Suppressor macrophage treated with lipopolysaccharide for 1 hour (primary cell): Measurements from ENCODE around the gene ODR4.
"Not testable (repeated sequence)": the region's sequence is repeated elsewhere in the genome, so short reads cannot be mapped to it uniquely, and the experiment has no call there.

Source experiments
- DNase-seq, 3 donors: peaks; one replicate each; pipeline ENCODE4 v3.0.0-alpha.2; 2020 to 2022

ODR4 gene

DNA sequence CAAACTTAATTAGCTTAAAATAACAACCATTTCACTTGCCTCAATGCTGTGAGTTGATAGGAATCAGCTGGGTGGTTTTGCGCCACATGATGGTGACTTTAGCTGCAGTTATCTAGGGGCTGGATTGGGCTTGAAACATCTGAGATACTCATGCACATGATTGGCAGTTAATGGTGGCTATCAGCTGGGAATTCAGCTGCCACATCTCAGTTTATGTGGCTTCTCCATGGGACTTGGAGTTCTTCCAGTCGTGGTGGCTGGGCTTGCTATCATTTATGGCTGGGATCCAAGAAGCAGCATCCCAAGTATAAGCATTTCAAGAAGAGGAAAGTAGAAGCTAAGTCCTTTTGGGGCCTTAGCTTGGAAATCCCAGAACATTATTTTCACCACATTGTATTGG, 48.9 kb downstream of the ODR4 start:
- no peak for DNase-seq

DNA sequence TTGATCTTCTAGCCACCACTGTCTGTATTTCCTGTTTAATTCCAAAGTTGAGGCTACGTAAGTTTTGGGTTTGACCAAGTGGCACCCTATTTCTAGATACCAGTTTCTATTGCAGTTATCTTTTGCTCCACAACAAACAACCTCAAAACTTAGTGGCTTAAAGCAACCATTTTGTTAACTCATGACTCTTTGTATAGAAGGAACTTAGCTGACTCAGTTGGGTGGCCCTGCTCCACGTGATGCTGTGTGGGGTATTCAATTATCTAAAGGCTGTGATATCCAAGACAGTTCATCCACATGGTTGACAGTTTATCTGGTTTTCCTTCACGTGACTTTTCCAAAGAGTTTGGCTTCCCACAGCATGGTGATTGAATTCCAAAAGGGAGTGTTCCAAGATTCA, 50.5 kb downstream of the ODR4 start:
- DNase-seq: no peak

GRCh38 chr1:186429017-186429416, 53.4 kb downstream of the ODR4 start:
- peak in 2 of 3 donors; percentile 3 to 34 for DNase-seq

- no peak for DNase-seq
Measured at GRCh38 chr1:186435336-186435735, 59.7 kb downstream of the ODR4 start.

- DNase-seq: no peak
Measured at GRCh38 chr1:186438567-186438966, 62.9 kb downstream of the ODR4 start.

- no peak for DNase-seq
Measured at GRCh38 chr1:186440584-186440983, 64.9 kb downstream of the ODR4 start.

DNA sequence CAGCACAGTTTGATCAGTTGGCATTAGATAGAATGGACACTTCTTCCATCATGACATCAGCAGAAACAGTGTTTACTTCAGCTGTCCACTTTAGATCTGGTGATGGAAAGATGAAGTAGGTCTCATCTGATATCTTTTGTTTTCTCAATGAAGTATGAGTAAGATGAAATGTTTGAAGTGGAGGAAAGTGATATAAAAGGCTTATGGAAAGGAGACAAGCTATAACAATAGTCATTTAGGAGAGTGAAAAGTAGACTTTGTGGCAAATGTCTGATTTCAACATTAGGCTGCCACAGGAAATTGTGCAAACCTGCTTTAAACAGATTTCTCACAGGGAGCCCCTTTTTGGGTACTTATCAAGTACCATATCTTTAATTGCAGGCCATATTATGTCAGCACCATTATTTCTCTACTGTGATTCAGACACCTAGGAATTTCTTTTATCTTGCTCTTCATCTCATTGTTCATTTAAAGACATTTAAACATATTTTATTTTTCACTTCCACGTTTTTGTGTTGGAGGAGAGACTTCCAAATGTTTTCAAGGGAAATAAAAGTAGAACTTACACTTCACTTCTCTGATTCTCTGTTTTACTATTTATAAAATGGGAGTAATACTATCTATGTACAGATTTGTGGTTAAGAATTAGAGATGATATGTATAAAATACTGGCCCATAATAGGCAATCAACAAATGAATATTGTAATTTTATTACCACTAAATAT, 67.2 kb downstream of the ODR4 start:
- peak in 2 of 3 donors; percentile 18 to 30 for DNase-seq

DNA sequence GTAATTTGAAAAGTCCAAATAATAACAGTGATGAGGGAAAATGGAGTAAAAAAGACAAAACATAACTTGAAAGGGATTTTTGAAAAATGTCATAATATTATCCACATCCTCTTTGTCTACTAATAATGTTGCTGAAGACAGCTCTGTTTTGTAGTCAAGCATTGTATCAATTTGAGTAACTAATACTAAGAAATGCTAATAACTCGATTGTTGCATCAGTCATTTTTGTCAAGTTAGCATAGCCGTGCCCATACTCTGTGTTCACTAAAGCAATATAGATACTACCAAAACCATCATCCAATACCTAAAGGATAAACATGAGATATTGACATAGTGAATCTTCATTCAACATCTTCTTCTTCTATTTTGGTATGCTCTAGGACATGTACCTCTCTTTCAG, 68.0 kb downstream of the ODR4 start:
- DNase-seq: no peak

- no peak for DNase-seq
Measured at GRCh38 chr1:186446152-186446551, 70.5 kb downstream of the ODR4 start.

DNA sequence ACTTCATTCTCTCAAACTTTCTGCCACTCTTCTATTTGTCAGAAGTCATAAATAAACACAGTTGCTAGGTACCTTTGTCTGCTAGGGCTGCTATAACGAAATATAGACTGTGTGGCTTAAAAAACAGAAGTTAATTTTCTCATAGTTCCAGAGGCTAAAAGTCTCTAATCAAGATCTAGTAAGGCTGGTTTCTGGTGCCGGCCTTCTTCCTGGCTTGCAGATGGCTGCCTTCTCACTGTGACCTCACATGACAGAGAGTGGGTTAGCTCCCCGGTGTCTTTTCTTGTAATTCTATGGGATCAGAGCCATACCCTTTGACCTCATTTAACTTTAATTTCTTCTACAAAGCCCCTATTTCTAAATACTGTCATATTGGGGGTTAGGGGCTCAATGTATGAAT, 79.3 kb downstream of the ODR4 start:
- DNase-seq: peak in 2 of 3 donors; percentile 12 to 27

- DNase-seq: no peak
Measured at GRCh38 chr1:186456729-186457255, 81.2 kb downstream of the ODR4 start.

GRCh38 chr1:186459161-186459560, 83.5 kb downstream of the ODR4 start:
- not testable (repeated sequence) for DNase-seq

DNA sequence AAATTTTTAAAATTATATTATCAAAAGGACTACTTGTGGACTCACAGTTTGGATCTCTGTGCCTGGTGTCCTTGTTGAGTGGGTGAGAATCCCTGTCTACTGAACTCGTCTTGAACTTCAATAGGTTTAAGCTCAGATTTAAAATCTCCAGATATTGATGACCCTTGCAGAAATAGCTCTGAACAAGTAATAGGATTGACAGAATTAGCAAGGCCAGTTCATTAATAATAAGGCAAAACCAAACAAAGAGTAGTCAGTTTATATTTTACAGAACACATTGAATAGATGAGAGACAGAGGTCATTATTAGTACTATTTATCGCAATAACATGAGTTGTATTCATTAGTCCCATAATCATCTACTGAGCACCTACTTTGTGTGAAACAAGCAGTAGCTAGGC, 85.4 kb downstream of the ODR4 start, which contains the start of gene PDC:
PDC (minus strand) TSS at position 101 of the 400 bp plus-strand sequence. CDS start 11,655 bp downstream, outside the sequence.
- no peak for DNase-seq

GRCh38 chr1:186463511-186463910, 87.9 kb downstream of the ODR4 start:
- no peak for DNase-seq

DNA sequence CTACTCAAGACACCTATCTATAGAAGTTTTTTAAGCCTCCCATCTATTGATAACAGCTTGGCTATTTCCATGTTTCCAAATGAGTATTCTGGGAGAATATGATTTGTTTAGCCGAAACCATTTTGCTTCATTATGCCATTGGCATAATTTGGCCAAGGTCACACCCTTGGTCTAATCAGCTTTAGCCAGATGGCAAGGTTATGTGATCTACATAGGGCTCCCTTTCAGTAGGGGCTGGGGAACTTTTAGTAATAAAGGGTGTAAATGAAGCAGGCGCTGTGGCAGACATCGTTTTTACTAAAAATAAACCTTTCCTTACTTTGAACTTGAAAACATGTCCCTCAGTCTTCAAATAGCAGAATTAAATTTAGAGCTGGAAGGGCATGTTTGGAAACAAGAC, 88.3 kb downstream of the ODR4 start:
- no peak for DNase-seq

DNA sequence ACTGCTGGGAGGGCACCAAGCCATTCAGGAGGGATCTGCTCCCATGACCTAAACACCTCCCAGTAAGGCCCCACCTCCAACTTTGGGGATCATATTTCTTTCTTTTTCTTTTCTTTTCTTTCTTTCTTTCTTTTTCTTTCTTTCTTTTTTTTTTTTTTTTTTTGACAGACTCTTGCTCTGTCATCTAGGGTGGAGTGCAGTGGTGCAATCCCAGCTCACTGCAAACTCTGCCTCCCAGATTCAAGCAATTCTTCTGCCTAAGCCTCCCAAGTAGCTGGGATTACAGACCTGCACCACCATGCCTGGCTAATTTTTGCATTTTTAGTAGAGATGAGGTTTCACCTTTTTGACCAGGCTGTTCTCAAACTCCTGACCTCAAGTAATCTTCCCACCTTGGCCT, 89.9 kb downstream of the ODR4 start:
- not testable (repeated sequence) for DNase-seq

GRCh38 chr1:186465946-186466345, 90.3 kb downstream of the ODR4 start:
- DNase-seq: no peak
